Osteoblast (primary cell): ENCODE results near the gene PSMD2. TPM values are rescaled to one million over a fixed set of nuclear protein-coding genes. Genes with fewer than 3 reads are reported as not detected.

Source experiments
- DNase-seq: peaks from one replicate; pipeline ENCODE4 v3.0.0; 2011; ENCODE audit warnings: low spot score, mixed read lengths; ENCODE audit not compliant: insufficient read length; ENCODE audit errors: missing footprints
- H2AFZ ChIP-seq: 2 replicates; pipeline ENCODE4 v1.6.0; 2011; ENCODE audit warnings: mild to moderate bottlenecking, low read length
- H3K27ac ChIP-seq: 2 replicates; pipeline ENCODE4 v1.5.1; 2011; ENCODE audit warnings: mild to moderate bottlenecking, low read depth, low read length, moderate library complexity
- H3K27me3 ChIP-seq: 2 replicates; pipeline ENCODE4 v1.6.0; 2012; ENCODE audit warnings: mild to moderate bottlenecking, control low read depth, inconsistent platforms, low read length, moderate library complexity; ENCODE audit not compliant: insufficient read depth
- H3K36me3 ChIP-seq: 2 replicates; pipeline ENCODE4 v1.5.1; 2011; ENCODE audit warnings: mild to moderate bottlenecking, low read length, control low read depth, moderate library complexity; ENCODE audit not compliant: insufficient read depth
- H3K4me1 ChIP-seq: 2 replicates; pipeline ENCODE4 v1.5.1; 2011; ENCODE audit warnings: mild to moderate bottlenecking, low read length, control low read depth, moderate library complexity; ENCODE audit not compliant: insufficient read depth
- H3K4me2 ChIP-seq: 2 replicates; pipeline ENCODE4 v1.6.0; 2011; ENCODE audit warnings: mild to moderate bottlenecking, low read length; ENCODE audit not compliant: insufficient read depth
- H3K4me3 ChIP-seq: fragments of 200-600 bp; sonication (generic); 3 replicates; pipeline ENCODE4 v1.5.1; 2012; ENCODE audit warnings: mild to moderate bottlenecking, low read length, inconsistent platforms; ENCODE audit not compliant: insufficient read depth
- H3K79me2 ChIP-seq: 2 replicates; pipeline ENCODE4 v1.6.0; 2012; ENCODE audit warnings: mild to moderate bottlenecking, low read length, control low read depth, inconsistent platforms; ENCODE audit not compliant: insufficient read depth
- H3K9me3 ChIP-seq: 2 replicates; pipeline ENCODE4 v1.5.1; 2011; ENCODE audit warnings: low read depth, low read length, control low read depth
- H4K20me1 ChIP-seq: 2 replicates; pipeline ENCODE4 v1.6.0; 2012; ENCODE audit warnings: mild to moderate bottlenecking, low read length, control low read depth; ENCODE audit not compliant: insufficient read depth
- CTCF ChIP-seq: IDR thresholded peaks from 2 replicates; pipeline ENCODE4 v1.5.1; 2011; ENCODE audit warnings: mild to moderate bottlenecking, low read depth, low read length, moderate library complexity; ENCODE audit errors: extremely low read depth
- total RNA-seq: library from RNA; depleted of rRNA; stranded (reverse); fragments of >200 nt; gene quantifications from 2 replicates; pipeline ENCODE4 v1.2.3, GENCODE V29; 2012

The PSMD2 gene
- total RNA-seq, 1 donor: 301 TPM

GRCh38 chr3:184347321-184348056 lies 48.4 kb downstream of the PSMD2 start:
- Histone ChIP-seq H3K4me1 (peaks cover 6% of the 10 kb centered on the region), H4K20me1 (peaks cover 7% of the 10 kb centered on the region), H2AFZ (no peak overlapping the region), H3K27ac (no peak overlapping the region), H3K9me3 (no peaks in the 10 kb centered on the region), H3K27me3 (no peaks in the 10 kb centered on the region), H3K4me3 (no peak overlapping the region), H3K79me2 (no peaks in the 10 kb centered on the region), H3K36me3 (peaks cover 14% of the 10 kb centered on the region), H3K4me2 (no peak overlapping the region)
- DNase-seq: peak; percentile 75
- TF ChIP-seq CTCF: no peak

- Histone ChIP-seq H3K4me1 (peaks cover 6% of the 10 kb centered on the region), H2AFZ (no peak overlapping the region), H3K27me3 (no peaks in the 10 kb centered on the region), H4K20me1 (peaks cover 5% of the 10 kb centered on the region), H3K79me2 (no peaks in the 10 kb centered on the region), H3K9me3 (no peaks in the 10 kb centered on the region), H3K4me2 (no peak overlapping the region), H3K4me3 (no peak overlapping the region), H3K36me3 (peaks cover 10% of the 10 kb centered on the region), H3K27ac (no peak overlapping the region)
- peak; percentile 13 for DNase-seq
- TF ChIP-seq CTCF: no peak
Observed at GRCh38 chr3:184348057-184348382, 49.0 kb downstream of the PSMD2 start.

- H3K27me3 ChIP-seq: no peaks in the 10 kb centered on the region
- DNase-seq: peak; percentile 89
- no peak overlapping the region for H2AFZ ChIP-seq
- H3K27ac ChIP-seq: no peak overlapping the region
- no peak overlapping the region for H3K4me3 ChIP-seq
- H3K4me2 ChIP-seq: no peak overlapping the region
- no peaks in the 10 kb centered on the region for H3K9me3 ChIP-seq
- no peak for TF ChIP-seq CTCF
- H3K36me3 ChIP-seq: peaks cover 3% of the 10 kb centered on the region
- H4K20me1 ChIP-seq: peaks cover 4% of the 10 kb centered on the region
- H3K79me2 ChIP-seq: no peaks in the 10 kb centered on the region
- H3K4me1 ChIP-seq: peaks cover 6% of the 10 kb centered on the region
Observed at GRCh38 chr3:184349563-184350470, 50.8 kb downstream of the PSMD2 start.

GRCh38 chr3:184350618-184351017 lies 51.6 kb downstream of the PSMD2 start:
- no peak overlapping the region for H3K4me3 ChIP-seq
- no peak overlapping the region for H3K4me2 ChIP-seq
- H3K27me3 ChIP-seq: no peaks in the 10 kb centered on the region
- no peak for TF ChIP-seq CTCF
- H3K4me1 ChIP-seq: peaks cover 7% of the 10 kb centered on the region
- peak; percentile 42 for DNase-seq
- peaks cover 8% of the 10 kb centered on the region for H4K20me1 ChIP-seq
- no peak overlapping the region for H3K27ac ChIP-seq
- H3K36me3 ChIP-seq: peaks cover 3% of the 10 kb centered on the region
- no peaks in the 10 kb centered on the region for H3K9me3 ChIP-seq
- no peak overlapping the region for H2AFZ ChIP-seq
- H3K79me2 ChIP-seq: no peaks in the 10 kb centered on the region
